Loucy (cell line): ENCODE results near the gene PRDM11.

Source experiments
- H2AFZ ChIP-seq: fragments of 200-600 bp; sonication (generic); 2 replicates; pipeline ENCODE4 v1.6.0; 2016; ENCODE audit warnings: antibody characterized with exemption, mild to moderate bottlenecking, low read length, moderate library complexity
- H3F3A ChIP-seq: fragments of 200-600 bp; 2 replicates; pipeline ENCODE4 v1.6.0; 2016; ENCODE audit warnings: antibody characterized with exemption, low read depth, mild to moderate bottlenecking
- H3K27me3 ChIP-seq: fragments of 200-600 bp; sonication (generic); 2 replicates; pipeline ENCODE4 v1.6.1; 2014; ENCODE audit warnings: low read length, mild to moderate bottlenecking; ENCODE audit not compliant: insufficient read depth, poor library complexity, severe bottlenecking
- H3K36me3 ChIP-seq: fragments of 200-600 bp; sonication (generic); 2 replicates; pipeline ENCODE4 v1.6.1; 2016; ENCODE audit warnings: low read length; ENCODE audit not compliant: insufficient read depth
- H3K4me1 ChIP-seq: fragments of 200-600 bp; sonication (generic); 2 replicates; pipeline ENCODE4 v1.5.1; 2014; ENCODE audit warnings: low read length, mild to moderate bottlenecking; ENCODE audit not compliant: insufficient read depth, poor library complexity, severe bottlenecking
- H3K4me2 ChIP-seq: fragments of 200-600 bp; sonication (generic); 2 replicates; pipeline ENCODE4 v1.6.0; 2014; ENCODE audit warnings: antibody characterized with exemption, low read length, low read depth, mild to moderate bottlenecking; ENCODE audit not compliant: poor library complexity, severe bottlenecking
- H3K4me3 ChIP-seq: fragments of 200-600 bp; sonication (generic); 2 replicates; pipeline ENCODE4 v1.5.1; 2014; ENCODE audit warnings: low read length, mild to moderate bottlenecking, mixed read lengths; ENCODE audit not compliant: poor library complexity, severe bottlenecking
- H3K79me2 ChIP-seq: fragments of 200-600 bp; sonication (generic); 2 replicates; pipeline ENCODE4 v1.6.1; 2014; ENCODE audit warnings: low read length; ENCODE audit not compliant: insufficient read depth
- H3K9ac ChIP-seq: fragments of 200-600 bp; sonication (generic); 2 replicates; pipeline ENCODE4 v1.6.0; 2014; ENCODE audit warnings: mild to moderate bottlenecking, low read depth, low read length, moderate library complexity; ENCODE audit not compliant: poor library complexity, severe bottlenecking
- H3K9me2 ChIP-seq: fragments of 200-600 bp; sonication (generic); replicated peaks from 2 replicates; pipeline ENCODE4 v1.6.1; 2016; ENCODE audit warnings: low read depth, low read length, mixed read lengths
- H3K9me3 ChIP-seq: fragments of 200-600 bp; sonication (generic); 2 replicates; pipeline ENCODE4 v1.6.1; 2014; ENCODE audit warnings: mild to moderate bottlenecking, antibody characterized with exemption, low read length, low read depth; ENCODE audit not compliant: insufficient read depth
- H4K20me1 ChIP-seq: fragments of 200-600 bp; sonication (generic); 2 replicates; pipeline ENCODE4 v1.6.0; 2014; ENCODE audit warnings: antibody characterized with exemption, low read length, mild to moderate bottlenecking; ENCODE audit not compliant: insufficient read depth, poor library complexity, severe bottlenecking
- CTCF ChIP-seq: fragments of 200-600 bp; sonication (generic); conservative IDR thresholded peaks from 2 replicates; pipeline ENCODE4 v1.5.1; 2014; ENCODE audit warnings: mild to moderate bottlenecking, antibody characterized with exemption, low read length
- EZH2phosphoT487 ChIP-seq: fragments of 200-600 bp; IDR thresholded peaks from 2 replicates; pipeline ENCODE4 v1.6.1; 2018; ENCODE audit warnings: antibody characterized with exemption, mild to moderate bottlenecking, moderate library complexity, borderline replicate concordance

The PRDM11 gene

GRCh38 chr11:45105984-45106375, 40.5 kb upstream of the PRDM11 start:
- TF ChIP-seq CTCF (no peak), EZH2phosphoT487 (no peak)
- Histone ChIP-seq H3K9me3 (no peaks in the 10 kb centered on the region), H3K9ac (no peak overlapping the region), H3F3A (no peaks in the 10 kb centered on the region), H3K4me1 (peaks cover 6% of the 10 kb centered on the region), H3K27me3 (no peaks in the 10 kb centered on the region), H3K9me2 (no peaks in the 10 kb centered on the region), H3K79me2 (no peaks in the 10 kb centered on the region), H3K36me3 (no peaks in the 10 kb centered on the region), H3K4me2 (no peak overlapping the region), H3K4me3 (no peak overlapping the region), H2AFZ (no peak overlapping the region), H4K20me1 (no peaks in the 10 kb centered on the region)

GRCh38 chr11:45106440-45106839, 40.0 kb upstream of the PRDM11 start:
- H3K27me3 ChIP-seq = no peaks in the 10 kb centered on the region
- H3K9ac ChIP-seq = no peak overlapping the region
- no peaks in the 10 kb centered on the region for H3K9me3 ChIP-seq
- no peak overlapping the region for H3K4me3 ChIP-seq
- no peak overlapping the region for H2AFZ ChIP-seq
- H3K9me2 ChIP-seq = no peaks in the 10 kb centered on the region
- H3K4me2 ChIP-seq = no peak overlapping the region
- TF ChIP-seq EZH2phosphoT487 (no peak), CTCF (no peak)
- peaks cover 6% of the 10 kb centered on the region for H3K4me1 ChIP-seq
- H3K36me3 ChIP-seq = no peaks in the 10 kb centered on the region
- H4K20me1 ChIP-seq = no peaks in the 10 kb centered on the region
- no peaks in the 10 kb centered on the region for H3F3A ChIP-seq
- H3K79me2 ChIP-seq = no peaks in the 10 kb centered on the region

- TF ChIP-seq CTCF = no peak
- no peak for TF ChIP-seq EZH2phosphoT487
- Histone ChIP-seq H3K27me3 (no peaks in the 10 kb centered on the region), H3K79me2 (no peaks in the 10 kb centered on the region), H2AFZ (no peak overlapping the region), H3K9me2 (no peaks in the 10 kb centered on the region), H3K9ac (no peak overlapping the region), H3K4me2 (no peak overlapping the region), H3K9me3 (no peaks in the 10 kb centered on the region), H4K20me1 (no peaks in the 10 kb centered on the region), H3K4me1 (peaks cover 6% of the 10 kb centered on the region), H3F3A (no peaks in the 10 kb centered on the region), H3K4me3 (no peak overlapping the region), H3K36me3 (no peaks in the 10 kb centered on the region)
Observed at GRCh38 chr11:45107029-45107428, 39.4 kb upstream of the PRDM11 start.
